AG10803 (cell line): ENCODE results near the gene F8.

Experiments used
- DNase-seq: peaks from one replicate; pipeline ENCODE4 v3.0.0; 2010; ENCODE audit warnings: low read depth
- H3K4me3 ChIP-seq: 2 replicates; pipeline ENCODE4 v1.5.1; 2011; ENCODE audit warnings: mild to moderate bottlenecking, low read length, control low read depth
- TF ChIP-seq, protein P1 (sequence below): conservative IDR thresholded peaks from 2 replicates; pipeline ENCODE4 v1.5.1; 2011; ENCODE audit warnings: mild to moderate bottlenecking, low read length, control low read depth, inconsistent platforms

The F8 gene

GRCh38 chrX:154795016-154795415, 227.5 kb downstream of the F8 start:
- TF ChIP-seq, protein P1, sequence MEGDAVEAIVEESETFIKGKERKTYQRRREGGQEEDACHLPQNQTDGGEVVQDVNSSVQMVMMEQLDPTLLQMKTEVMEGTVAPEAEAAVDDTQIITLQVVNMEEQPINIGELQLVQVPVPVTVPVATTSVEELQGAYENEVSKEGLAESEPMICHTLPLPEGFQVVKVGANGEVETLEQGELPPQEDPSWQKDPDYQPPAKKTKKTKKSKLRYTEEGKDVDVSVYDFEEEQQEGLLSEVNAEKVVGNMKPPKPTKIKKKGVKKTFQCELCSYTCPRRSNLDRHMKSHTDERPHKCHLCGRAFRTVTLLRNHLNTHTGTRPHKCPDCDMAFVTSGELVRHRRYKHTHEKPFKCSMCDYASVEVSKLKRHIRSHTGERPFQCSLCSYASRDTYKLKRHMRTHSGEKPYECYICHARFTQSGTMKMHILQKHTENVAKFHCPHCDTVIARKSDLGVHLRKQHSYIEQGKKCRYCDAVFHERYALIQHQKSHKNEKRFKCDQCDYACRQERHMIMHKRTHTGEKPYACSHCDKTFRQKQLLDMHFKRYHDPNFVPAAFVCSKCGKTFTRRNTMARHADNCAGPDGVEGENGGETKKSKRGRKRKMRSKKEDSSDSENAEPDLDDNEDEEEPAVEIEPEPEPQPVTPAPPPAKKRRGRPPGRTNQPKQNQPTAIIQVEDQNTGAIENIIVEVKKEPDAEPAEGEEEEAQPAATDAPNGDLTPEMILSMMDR, result no peak
- DNase-seq, result no peak
- H3K4me3 ChIP-seq, result no peak overlapping the region

GRCh38 chrX:154793084-154793795, 229.3 kb downstream of the F8 start:
- H3K4me3 ChIP-seq, result no peak overlapping the region
- TF ChIP-seq, protein P1, result no peak
- DNase-seq, result no peak

DNA sequence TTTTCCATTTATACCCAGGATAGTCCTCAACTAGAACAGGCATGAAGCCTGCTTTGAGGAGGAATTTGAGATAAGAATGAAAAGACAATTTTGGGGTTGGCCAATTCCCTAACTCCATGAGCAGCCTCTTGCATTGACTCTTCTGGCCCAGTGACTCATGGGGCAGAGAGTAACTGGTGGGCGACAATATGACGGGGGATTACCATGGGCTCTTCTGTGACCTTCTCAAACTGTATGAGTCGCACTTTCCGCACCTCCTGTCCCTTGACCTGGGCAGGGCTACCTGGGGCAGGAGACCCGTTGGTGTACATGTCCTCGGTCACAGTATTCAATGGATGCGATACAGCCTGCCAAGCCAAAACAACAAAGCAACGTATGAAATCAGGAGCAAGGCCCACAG, 230.6 kb downstream of the F8 start:
- no peak for DNase-seq
- no peak overlapping the region for H3K4me3 ChIP-seq
- TF ChIP-seq, protein P1, result no peak

- TF ChIP-seq, protein P1, result no peak
- DNase-seq, result no peak
- H3K4me3 ChIP-seq, result no peak overlapping the region
These were observed 231.1 kb downstream of the F8 start for GRCh38 chrX:154791467-154791866.
